A673 (cell line): ENCODE measurements around the gene SRSF5.

Experiments
- CTCF ChIP-seq: fragments of 300-800, 200-600 bp; sonication (generic); conservative IDR thresholded peaks from 2 replicates; pipeline ENCODE4 v1.5.1; 2017; ENCODE audit warnings: low read depth, mild to moderate bottlenecking, antibody characterized with exemption, low read length, moderate library complexity, mixed read lengths
- EZH2 ChIP-seq: fragments of 200-600 bp; sonication (generic); IDR thresholded peaks from 2 replicates; pipeline ENCODE4 v1.6.1; 2017; ENCODE audit warnings: borderline replicate concordance, low read depth, mild to moderate bottlenecking, mixed read lengths, antibody characterized with exemption, low read length; ENCODE audit not compliant: poor library complexity, severe bottlenecking

- no peak for TF ChIP-seq CTCF
- TF ChIP-seq EZH2: no peak
These were observed 10.6 kb upstream of the SRSF5 start for GRCh38 chr14:69756298-69756697.
